Astrocyte of the cerebellum (primary cell): ENCODE results near the gene ATP6V1E1.

Experiments
- DNase-seq: peaks from one replicate; pipeline ENCODE4 v3.0.0-alpha.2; 2011; ENCODE audit warnings: low read depth
- H3K4me3 ChIP-seq: 2 replicates; pipeline ENCODE4 v1.5.1; 2011; ENCODE audit warnings: mild to moderate bottlenecking, low read depth, low read length, moderate library complexity
- in situ Hi-C: cut with HindIII; loops from 2 replicates; pipeline ENCODE4 v1.10.0; 2017; ENCODE audit warnings: low sequenced_read_pairs
- TF ChIP-seq, protein P1 (sequence below): IDR thresholded peaks from 2 replicates; pipeline ENCODE4 v1.5.1; 2012; ENCODE audit warnings: low read length, low read depth, moderate library complexity, mild to moderate bottlenecking; ENCODE audit errors: missing control alignments

The ATP6V1E1 gene

DNA sequence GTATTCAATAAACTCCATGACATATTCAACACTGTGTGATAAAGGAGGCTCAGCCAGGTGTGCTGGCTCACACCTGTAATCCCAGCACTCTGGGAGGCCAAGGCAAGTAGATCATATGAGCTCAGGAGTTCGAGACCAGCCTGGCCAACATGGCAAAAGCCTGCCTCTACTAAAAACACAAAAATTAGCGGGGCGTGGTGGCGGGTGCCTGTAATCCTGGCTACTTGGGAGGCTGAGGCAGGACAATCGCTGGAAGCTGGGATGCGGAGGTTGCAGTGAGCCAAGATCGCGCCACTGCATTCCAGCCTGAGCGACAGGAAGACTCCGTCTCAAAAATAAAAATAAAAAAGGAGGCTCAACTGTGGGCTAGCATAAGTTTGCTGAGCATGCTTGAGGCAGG, 69.4 kb downstream of the ATP6V1E1 start:
- in situ Hi-C loops: no loop called here
- DNase-seq: no peak
- H3K4me3 ChIP-seq: no peak overlapping the region
- TF ChIP-seq, protein P1, sequence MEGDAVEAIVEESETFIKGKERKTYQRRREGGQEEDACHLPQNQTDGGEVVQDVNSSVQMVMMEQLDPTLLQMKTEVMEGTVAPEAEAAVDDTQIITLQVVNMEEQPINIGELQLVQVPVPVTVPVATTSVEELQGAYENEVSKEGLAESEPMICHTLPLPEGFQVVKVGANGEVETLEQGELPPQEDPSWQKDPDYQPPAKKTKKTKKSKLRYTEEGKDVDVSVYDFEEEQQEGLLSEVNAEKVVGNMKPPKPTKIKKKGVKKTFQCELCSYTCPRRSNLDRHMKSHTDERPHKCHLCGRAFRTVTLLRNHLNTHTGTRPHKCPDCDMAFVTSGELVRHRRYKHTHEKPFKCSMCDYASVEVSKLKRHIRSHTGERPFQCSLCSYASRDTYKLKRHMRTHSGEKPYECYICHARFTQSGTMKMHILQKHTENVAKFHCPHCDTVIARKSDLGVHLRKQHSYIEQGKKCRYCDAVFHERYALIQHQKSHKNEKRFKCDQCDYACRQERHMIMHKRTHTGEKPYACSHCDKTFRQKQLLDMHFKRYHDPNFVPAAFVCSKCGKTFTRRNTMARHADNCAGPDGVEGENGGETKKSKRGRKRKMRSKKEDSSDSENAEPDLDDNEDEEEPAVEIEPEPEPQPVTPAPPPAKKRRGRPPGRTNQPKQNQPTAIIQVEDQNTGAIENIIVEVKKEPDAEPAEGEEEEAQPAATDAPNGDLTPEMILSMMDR: no peak

DNA sequence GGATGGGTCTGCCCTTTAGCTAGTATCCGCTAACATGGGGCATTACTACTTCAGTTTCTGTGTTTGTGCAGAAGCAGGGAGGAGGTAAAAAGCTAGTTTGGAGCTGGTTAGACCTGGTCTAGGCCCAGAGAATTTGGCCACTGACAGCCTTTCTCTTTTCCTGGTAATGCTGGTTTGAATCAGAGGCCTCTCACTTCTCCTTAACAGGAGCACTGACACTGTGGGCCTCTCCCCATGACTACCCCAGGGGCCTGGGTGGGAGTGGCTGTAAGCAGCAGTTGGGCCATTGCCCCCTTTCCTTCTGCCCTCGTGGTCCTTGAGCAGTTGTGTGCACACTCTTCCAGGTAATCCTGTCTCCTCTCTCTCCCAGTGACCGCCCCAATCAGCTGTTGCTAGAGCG, 73.7 kb downstream of the ATP6V1E1 start:
- H3K4me3 ChIP-seq: no peak overlapping the region
- TF ChIP-seq, protein P1: no peak
- in situ Hi-C loops: no loop called here
- no peak for DNase-seq

DNA sequence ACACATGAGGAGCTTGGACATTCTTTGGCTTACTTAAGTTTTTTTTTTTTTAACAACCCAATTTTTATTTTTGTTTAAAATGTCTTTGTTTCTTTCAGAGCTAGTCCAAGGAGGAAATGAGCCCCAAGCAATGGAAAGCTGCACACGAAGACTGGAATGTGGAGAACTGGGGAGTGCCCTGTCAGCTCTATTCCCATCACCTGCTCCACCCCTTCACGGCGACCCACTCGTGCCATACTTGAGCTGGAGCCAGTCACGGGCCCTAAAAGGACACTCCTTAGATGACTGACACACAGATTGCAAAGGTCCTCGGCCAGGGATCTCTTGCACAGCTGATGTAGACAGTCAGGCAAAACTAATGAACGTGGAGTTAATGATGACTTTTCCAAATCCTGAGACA, 75.8 kb downstream of the ATP6V1E1 start:
- no peak for DNase-seq
- TF ChIP-seq, protein P1: no peak
- H3K4me3 ChIP-seq: no peak overlapping the region
- in situ Hi-C loops: no loop called here

DNA sequence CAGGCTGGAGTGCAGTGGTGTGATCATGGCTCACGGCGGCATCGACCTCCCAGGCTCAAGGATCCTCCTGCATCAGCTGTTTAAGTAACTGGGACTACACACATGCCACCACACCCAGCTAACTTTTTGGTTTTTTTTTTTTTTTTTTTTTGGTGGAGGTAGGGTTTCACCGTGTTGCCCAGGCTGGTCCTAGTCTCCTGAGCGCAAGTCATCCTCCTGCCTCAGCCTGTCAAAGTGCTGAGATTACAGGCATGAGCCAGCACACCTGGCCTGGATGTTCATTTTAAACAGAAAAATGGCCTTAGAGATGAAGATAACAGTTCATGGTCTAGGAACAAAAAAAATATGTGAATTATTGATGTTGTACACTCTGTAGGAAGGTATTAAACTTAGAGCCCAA, 78.9 kb downstream of the ATP6V1E1 start:
- in situ Hi-C loops: no loop called here
- TF ChIP-seq, protein P1: no peak
- H3K4me3 ChIP-seq: no peak overlapping the region
- no peak for DNase-seq

DNA sequence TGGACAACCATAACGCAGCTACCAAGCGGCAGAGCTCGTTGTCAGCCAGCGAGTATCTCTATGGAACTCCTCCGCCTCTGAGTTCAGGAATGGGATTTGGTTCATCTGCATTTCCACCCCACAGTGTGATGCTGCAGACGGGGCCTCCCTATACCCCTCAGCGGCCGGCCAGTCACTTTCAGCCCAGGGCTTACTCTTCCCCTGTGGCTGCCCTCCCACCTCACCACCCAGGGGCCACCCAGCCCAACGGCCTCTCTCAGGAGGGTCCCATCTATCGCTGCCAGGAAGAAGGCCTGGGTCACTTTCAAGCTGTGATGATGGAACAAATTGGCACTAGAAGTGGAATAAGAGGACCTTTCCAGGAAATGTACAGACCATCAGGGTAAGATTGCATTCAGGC, 79.4 kb downstream of the ATP6V1E1 start:
- TF ChIP-seq, protein P1: no peak
- no peak overlapping the region for H3K4me3 ChIP-seq
- DNase-seq: no peak
- in situ Hi-C loops: no loop called here

DNA sequence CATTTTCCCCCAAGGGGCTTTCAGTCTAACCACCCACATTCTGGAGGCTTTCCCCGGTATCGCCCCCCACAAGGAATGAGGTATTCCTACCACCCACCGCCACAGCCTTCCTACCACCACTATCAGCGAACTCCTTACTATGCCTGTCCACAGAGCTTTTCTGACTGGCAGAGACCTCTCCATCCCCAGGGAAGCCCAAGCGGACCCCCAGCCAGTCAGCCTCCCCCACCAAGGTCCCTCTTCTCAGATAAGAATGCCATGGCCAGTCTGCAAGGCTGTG, 79.9 kb downstream of the ATP6V1E1 start:
- TF ChIP-seq, protein P1: no peak
- no peak overlapping the region for H3K4me3 ChIP-seq
- DNase-seq: no peak
- in situ Hi-C loops: no loop called here
